K562 (cell line): ENCODE data around the gene OR5P2.

Experiments used
- ELF4 ChIP-seq: fragments of 450-650 bp; formaldehyde crosslinking; IDR thresholded peaks from 2 replicates; pipeline ENCODE4 v1.4.0; 2022; ENCODE audit warnings: missing genetic modification characterization
- KDM1A ChIP-seq, 2 experiments: fragments of 450-650 bp; IDR thresholded peaks; 2 replicates each; pipeline ENCODE4 v1.6.1; 2016; ENCODE audit warnings: mild to moderate bottlenecking in 2 of 2
- POLR2A ChIP-seq: fragments of 450-650 bp; conservative IDR thresholded peaks from 2 replicates; pipeline ENCODE4 v1.6.1; 2016
- POLR3A ChIP-seq: IDR thresholded peaks from 2 replicates; pipeline ENCODE4 v1.6.1; 2011; ENCODE audit warnings: borderline replicate concordance, mild to moderate bottlenecking, moderate library complexity; ENCODE audit not compliant: insufficient read length, insufficient read depth; ENCODE audit errors: extremely low read depth
- SRF ChIP-seq, 2 experiments: fragments of 250-450, 450-650 bp in 1 of 2; sonication (Bioruptor Pico) in 1 of 2; sonication (generic) in 1 of 2; formaldehyde crosslinking; IDR thresholded peaks; 2 replicates each; pipeline versions ENCODE4 v1.5.0 to v1.5.1; 2020 to 2022; ENCODE audit warnings: mild to moderate bottlenecking in 1 of 2, missing genetic modification reagents in 1 of 2
- TF ChIP-seq, protein P1 (sequence below), 3 experiments: IDR thresholded peaks in 2 of 3; conservative IDR thresholded peaks in 1 of 3; 2 replicates each; pipeline ENCODE4 v1.5.1; 2011 to 2012; ENCODE audit warnings: low read length in 3 of 3, mild to moderate bottlenecking in 3 of 3, control low read depth in 2 of 3, improper control_type of control experiment in 1 of 3, inconsistent platforms in 1 of 3, low read depth in 1 of 3, mixed read lengths in 1 of 3, moderate library complexity in 1 of 3; ENCODE audit not compliant: insufficient read depth in 2 of 3
- TF ChIP-seq, protein P2 (sequence below): sonication (generic); formaldehyde crosslinking; IDR thresholded peaks from 2 replicates; pipeline ENCODE4 v1.9.0; 2022; ENCODE audit warnings: mild to moderate bottlenecking, missing genetic modification reagents

DNA sequence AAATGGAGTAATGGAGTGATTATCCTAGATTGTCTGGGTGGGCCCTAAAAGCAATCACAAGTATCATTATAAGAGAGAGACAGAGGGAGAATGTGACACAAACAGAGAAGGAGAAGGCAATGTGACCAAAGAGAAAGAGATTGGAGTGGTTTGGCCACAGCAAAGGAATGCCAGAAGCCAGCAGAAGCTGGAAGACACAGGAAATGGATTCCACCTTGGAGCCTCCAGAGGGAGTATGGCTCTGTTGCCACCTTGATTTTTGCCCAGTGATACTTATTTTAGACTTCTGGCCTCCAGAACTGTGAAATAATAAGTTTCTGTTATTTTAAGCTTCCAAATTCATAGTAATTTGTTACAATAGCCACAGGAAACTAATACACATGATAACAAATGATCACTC is 36.8 kb upstream of the OR5P2 start:
- TF ChIP-seq, protein P1, sequence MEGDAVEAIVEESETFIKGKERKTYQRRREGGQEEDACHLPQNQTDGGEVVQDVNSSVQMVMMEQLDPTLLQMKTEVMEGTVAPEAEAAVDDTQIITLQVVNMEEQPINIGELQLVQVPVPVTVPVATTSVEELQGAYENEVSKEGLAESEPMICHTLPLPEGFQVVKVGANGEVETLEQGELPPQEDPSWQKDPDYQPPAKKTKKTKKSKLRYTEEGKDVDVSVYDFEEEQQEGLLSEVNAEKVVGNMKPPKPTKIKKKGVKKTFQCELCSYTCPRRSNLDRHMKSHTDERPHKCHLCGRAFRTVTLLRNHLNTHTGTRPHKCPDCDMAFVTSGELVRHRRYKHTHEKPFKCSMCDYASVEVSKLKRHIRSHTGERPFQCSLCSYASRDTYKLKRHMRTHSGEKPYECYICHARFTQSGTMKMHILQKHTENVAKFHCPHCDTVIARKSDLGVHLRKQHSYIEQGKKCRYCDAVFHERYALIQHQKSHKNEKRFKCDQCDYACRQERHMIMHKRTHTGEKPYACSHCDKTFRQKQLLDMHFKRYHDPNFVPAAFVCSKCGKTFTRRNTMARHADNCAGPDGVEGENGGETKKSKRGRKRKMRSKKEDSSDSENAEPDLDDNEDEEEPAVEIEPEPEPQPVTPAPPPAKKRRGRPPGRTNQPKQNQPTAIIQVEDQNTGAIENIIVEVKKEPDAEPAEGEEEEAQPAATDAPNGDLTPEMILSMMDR (IDR thresholded peaks at IDR 0.05 in 2 of 3, conservative IDR thresholded peaks at IDR 0.05 in 1 of 3; ENCODE audit: insufficient read depth in 2 of 3, low read depth in 1 of 3, low read length in 3 of 3) = no peak
- TF ChIP-seq POLR2A (no peak), ELF4 (CRISPR knock-in tag) (no peak), KDM1A (IDR thresholded peaks at IDR 0.05) (no peak), SRF (CRISPR knock-in tag; IDR thresholded peaks at IDR 0.05) (no peak), POLR3A (no peak)
- TF ChIP-seq, protein P2, sequence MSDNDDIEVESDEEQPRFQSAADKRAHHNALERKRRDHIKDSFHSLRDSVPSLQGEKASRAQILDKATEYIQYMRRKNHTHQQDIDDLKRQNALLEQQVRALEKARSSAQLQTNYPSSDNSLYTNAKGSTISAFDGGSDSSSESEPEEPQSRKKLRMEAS = no peak
